Measurements from ENCODE around the gene TRAPPC6A. TPM values are rescaled to one million over a fixed set of nuclear protein-coding genes. Genes with fewer than 3 reads are reported as not detected.

Gene TRAPPC6A
- total RNA-seq, 1 donor from 2014 or later, result 33.8 TPM

DNA sequence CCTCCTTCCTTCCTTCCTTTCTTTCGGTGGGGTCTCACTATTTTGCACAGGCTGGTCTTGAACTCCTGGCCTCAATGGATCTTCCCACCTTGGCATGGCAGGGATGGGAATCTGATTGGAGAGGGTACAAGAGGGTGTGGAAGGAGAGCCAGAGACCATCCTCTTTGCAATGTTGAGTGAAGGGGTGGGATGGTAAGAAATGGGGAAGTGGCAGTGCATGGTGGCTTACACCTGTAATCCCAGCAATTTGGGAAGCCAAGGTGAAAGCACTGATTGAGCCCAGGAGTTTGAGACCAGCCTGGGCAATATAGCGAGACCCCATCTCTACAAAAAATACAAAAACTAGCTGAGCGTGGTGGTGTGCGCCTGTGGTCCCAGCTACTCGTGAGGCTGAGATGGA lies 6.1 kb upstream of the TRAPPC6A start:
- no peak overlapping the region for H3K4me3 ChIP-seq (ENCODE audit: low read depth, low read length)
- DNase-seq (ENCODE audit: low read depth), result no peak
- no peaks in the 10 kb centered on the region for H3K36me3 ChIP-seq (ENCODE audit: control insufficient read depth, insufficient read depth, low read length)
- TF ChIP-seq, protein P1, sequence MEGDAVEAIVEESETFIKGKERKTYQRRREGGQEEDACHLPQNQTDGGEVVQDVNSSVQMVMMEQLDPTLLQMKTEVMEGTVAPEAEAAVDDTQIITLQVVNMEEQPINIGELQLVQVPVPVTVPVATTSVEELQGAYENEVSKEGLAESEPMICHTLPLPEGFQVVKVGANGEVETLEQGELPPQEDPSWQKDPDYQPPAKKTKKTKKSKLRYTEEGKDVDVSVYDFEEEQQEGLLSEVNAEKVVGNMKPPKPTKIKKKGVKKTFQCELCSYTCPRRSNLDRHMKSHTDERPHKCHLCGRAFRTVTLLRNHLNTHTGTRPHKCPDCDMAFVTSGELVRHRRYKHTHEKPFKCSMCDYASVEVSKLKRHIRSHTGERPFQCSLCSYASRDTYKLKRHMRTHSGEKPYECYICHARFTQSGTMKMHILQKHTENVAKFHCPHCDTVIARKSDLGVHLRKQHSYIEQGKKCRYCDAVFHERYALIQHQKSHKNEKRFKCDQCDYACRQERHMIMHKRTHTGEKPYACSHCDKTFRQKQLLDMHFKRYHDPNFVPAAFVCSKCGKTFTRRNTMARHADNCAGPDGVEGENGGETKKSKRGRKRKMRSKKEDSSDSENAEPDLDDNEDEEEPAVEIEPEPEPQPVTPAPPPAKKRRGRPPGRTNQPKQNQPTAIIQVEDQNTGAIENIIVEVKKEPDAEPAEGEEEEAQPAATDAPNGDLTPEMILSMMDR (IDR thresholded peaks at IDR 0.05; ENCODE audit: insufficient read depth, low read length, poor library complexity, severe bottlenecking), result no peak
- H3K27me3 ChIP-seq (ENCODE audit: control insufficient read depth, insufficient read depth, low read length), result no peaks in the 10 kb centered on the region

DNA sequence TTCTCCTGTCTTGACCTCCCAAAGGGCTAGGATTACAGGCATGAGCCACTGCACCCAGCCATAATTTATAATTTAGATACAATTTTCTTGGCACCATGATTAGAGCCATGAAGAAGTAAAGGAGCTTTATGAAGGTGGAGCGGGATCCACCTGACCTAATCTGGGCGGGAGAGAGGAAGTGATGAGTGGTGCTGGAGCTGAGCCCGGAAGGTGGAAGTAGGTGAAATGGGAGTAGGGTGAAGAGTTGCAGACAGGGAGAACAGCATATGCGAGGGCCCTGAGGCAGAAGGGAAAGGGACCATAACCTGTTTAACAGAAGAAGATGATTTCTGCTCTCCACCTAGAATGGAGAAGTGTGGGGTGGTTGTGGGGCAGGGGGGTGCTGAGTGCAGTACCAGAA lies 4.7 kb upstream of the TRAPPC6A start:
- no peak overlapping the region for H3K4me3 ChIP-seq (ENCODE audit: low read depth, low read length)
- H3K36me3 ChIP-seq (ENCODE audit: control insufficient read depth, insufficient read depth, low read length), result no peaks in the 10 kb centered on the region
- H3K27me3 ChIP-seq (ENCODE audit: control insufficient read depth, insufficient read depth, low read length), result no peaks in the 10 kb centered on the region
- TF ChIP-seq, protein P1 (IDR thresholded peaks at IDR 0.05; ENCODE audit: insufficient read depth, low read length, poor library complexity, severe bottlenecking), result no peak
- no peak for DNase-seq (ENCODE audit: low read depth)

DNA sequence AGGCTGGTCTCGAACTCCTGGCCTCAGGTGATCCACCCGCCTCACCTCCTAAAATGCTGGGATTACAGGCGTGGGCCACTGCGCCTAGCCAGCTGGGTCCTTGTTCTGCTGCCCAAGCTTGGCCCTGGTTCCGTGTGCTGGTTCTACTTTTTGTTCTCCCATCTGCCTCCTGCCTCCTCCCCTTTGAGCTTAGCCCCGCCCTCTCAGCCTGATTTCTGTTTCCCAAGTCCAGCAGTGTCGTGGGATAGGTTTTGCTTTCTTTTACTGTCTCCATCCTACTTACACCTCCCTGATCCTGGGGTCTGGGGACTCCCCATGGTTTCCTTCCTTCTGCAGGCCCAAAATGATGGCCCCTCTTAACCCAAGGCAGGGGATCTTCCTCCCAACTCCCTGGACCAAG lies 2.9 kb upstream of the TRAPPC6A start:
- H3K36me3 ChIP-seq (ENCODE audit: control insufficient read depth, insufficient read depth, low read length), result no peaks in the 10 kb centered on the region
- TF ChIP-seq, protein P1 (IDR thresholded peaks at IDR 0.05; ENCODE audit: insufficient read depth, low read length, poor library complexity, severe bottlenecking), result no peak
- H3K4me3 ChIP-seq (ENCODE audit: low read depth, low read length), result no peak overlapping the region
- no peaks in the 10 kb centered on the region for H3K27me3 ChIP-seq (ENCODE audit: control insufficient read depth, insufficient read depth, low read length)
- DNase-seq (ENCODE audit: low read depth), result no peak

DNA sequence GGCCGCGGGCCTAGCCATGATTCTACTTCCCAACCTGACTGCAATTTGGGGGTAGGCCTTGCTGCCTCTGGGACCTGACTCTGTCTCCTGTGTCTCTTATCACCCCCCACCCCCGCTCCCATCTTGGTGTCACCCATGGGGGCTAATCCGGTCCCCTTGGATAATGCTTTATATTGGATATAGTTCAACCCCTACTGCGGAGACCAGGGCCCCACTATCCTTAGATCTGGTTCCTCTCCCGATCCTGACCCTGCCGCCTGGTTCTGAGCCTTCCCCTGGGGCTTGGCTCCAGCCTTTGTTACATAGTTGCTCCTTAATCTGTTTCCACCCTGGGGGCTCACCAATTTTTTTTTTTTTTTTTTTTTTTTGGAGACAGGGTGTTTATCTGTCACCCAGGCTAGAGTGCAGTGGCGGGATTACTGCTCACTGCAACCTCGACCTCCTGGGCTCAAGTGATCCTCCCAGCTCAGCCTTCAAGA lies 1.9 kb upstream of the TRAPPC6A start:
- no peak for DNase-seq (ENCODE audit: low read depth)
- TF ChIP-seq, protein P1 (IDR thresholded peaks at IDR 0.05; ENCODE audit: insufficient read depth, low read length, poor library complexity, severe bottlenecking), result no peak
- no peaks in the 10 kb centered on the region for H3K27me3 ChIP-seq (ENCODE audit: control insufficient read depth, insufficient read depth, low read length)
- H3K4me3 ChIP-seq (ENCODE audit: low read depth, low read length), result peak overlapping the region; percentile 82
- no peaks in the 10 kb centered on the region for H3K36me3 ChIP-seq (ENCODE audit: control insufficient read depth, insufficient read depth, low read length)

DNA sequence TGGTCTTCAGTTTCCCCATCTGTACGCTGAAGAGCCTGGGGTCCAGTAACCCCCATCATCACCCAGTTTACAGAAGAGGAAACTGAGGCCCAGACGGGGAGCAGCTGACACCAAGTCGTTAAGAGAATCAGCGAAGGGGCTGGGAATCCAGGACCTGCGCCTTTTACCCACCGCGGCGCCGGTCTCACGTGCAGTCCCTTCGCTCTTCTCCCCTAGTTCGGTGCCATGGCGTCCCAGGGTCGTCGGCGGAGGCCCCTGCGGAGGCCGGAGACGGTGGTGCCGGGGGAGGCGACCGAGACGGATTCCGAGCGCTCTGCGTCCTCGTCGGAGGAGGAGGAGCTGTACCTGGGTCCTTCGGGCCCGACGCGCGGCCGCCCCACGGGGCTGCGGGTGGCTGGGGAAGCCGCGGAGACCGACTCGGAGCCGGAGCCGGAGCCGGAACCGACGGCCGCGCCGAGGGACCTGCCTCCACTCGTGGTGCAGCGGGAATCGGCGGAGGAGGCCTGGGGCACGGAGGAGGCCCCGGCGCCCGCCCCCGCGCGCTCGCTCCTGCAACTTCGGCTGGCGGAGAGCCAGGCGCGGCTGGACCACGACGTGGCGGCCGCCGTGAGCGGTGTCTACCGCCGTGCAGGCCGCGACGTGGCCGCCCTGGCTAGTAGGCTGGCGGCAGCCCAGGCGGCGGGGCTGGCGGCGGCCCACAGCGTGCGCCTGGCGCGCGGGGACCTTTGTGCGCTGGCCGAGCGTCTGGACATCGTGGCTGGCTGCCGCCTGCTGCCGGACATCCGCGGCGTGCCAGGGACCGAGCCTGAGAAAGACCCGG lies 1.2 kb upstream of the TRAPPC6A start:
- H3K36me3 ChIP-seq (ENCODE audit: control insufficient read depth, insufficient read depth, low read length), result no peaks in the 10 kb centered on the region
- TF ChIP-seq, protein P1 (IDR thresholded peaks at IDR 0.05; ENCODE audit: insufficient read depth, low read length, poor library complexity, severe bottlenecking), result no peak
- peak overlapping the region; percentile 82 for H3K4me3 ChIP-seq (ENCODE audit: low read depth, low read length)
- no peak for DNase-seq (ENCODE audit: low read depth)
- H3K27me3 ChIP-seq (ENCODE audit: control insufficient read depth, insufficient read depth, low read length), result no peaks in the 10 kb centered on the region

Measured in kidney epithelial cell (primary cell).